ENCODE results near the gene AAK1.

Gene AAK1

GRCh38 chr2:69466728-69467127 is 176.8 kb downstream of the AAK1 start:
- TF ChIP-seq CTCF (IDR thresholded peaks at IDR 0.05) = no peak
- Histone ChIP-seq H3K4me1 (no peaks in the 10 kb centered on the region), H3K4me3 (no peak overlapping the region), H3K27me3 (no peaks in the 10 kb centered on the region), H3K9me3 (no peaks in the 10 kb centered on the region), H3K27ac (no peak overlapping the region), H3K36me3 (peaks cover 11 to 21% (median 19%) of the 10 kb centered on the region in 3 donors)
- intact Hi-C loops (cut with DNase I; ENCODE audit: low total_unique reads) = no loop called here
- no peak for DNase-seq

GRCh38 chr2:69465513-69466456 is 177.8 kb downstream of the AAK1 start:
- intact Hi-C loops (cut with DNase I; ENCODE audit: low total_unique reads) = no loop called here
- H3K9me3 ChIP-seq = no peaks in the 10 kb centered on the region
- no peaks in the 10 kb centered on the region for H3K4me1 ChIP-seq
- no peak overlapping the region for H3K27ac ChIP-seq
- no peak overlapping the region for H3K4me3 ChIP-seq
- DNase-seq = peak; percentile 33 to 65
- no peaks in the 10 kb centered on the region for H3K27me3 ChIP-seq
- TF ChIP-seq CTCF (IDR thresholded peaks at IDR 0.05) = no peak
- H3K36me3 ChIP-seq = peaks cover 11 to 21% (median 19%) of the 10 kb centered on the region in 3 donors

GRCh38 chr2:69464575-69464974 is 179.0 kb downstream of the AAK1 start:
- DNase-seq = peak in 1 of 2 donors; percentile 27
- H3K9me3 ChIP-seq = no peaks in the 10 kb centered on the region
- H3K4me1 ChIP-seq = no peaks in the 10 kb centered on the region
- no peaks in the 10 kb centered on the region for H3K27me3 ChIP-seq
- no peak for TF ChIP-seq CTCF (IDR thresholded peaks at IDR 0.05)
- intact Hi-C loops (cut with DNase I; ENCODE audit: low total_unique reads) = no loop called here
- no peak overlapping the region for H3K4me3 ChIP-seq
- no peak overlapping the region for H3K27ac ChIP-seq
- peaks cover 11 to 21% (median 19%) of the 10 kb centered on the region in 3 donors for H3K36me3 ChIP-seq

GRCh38 chr2:69462780-69463179 is 180.8 kb downstream of the AAK1 start:
- Histone ChIP-seq H3K4me1 (no peaks in the 10 kb centered on the region), H3K36me3 (peaks cover 11 to 21% (median 19%) of the 10 kb centered on the region in 3 donors), H3K27ac (no peak overlapping the region), H3K9me3 (no peaks in the 10 kb centered on the region), H3K27me3 (no peaks in the 10 kb centered on the region), H3K4me3 (no peak overlapping the region)
- no peak for TF ChIP-seq CTCF (IDR thresholded peaks at IDR 0.05)
- DNase-seq = no peak
- intact Hi-C loops (cut with DNase I; ENCODE audit: low total_unique reads) = loop anchor here (1.0 kb wide), 1 partner anchor 8 kb away; no protein-coding TSS in a partner anchor

GRCh38 chr2:69461404-69461803 is 182.1 kb downstream of the AAK1 start:
- Histone ChIP-seq H3K27me3 (no peaks in the 10 kb centered on the region), H3K36me3 (peaks cover 11 to 19% (median 19%) of the 10 kb centered on the region in 3 donors), H3K9me3 (no peaks in the 10 kb centered on the region), H3K4me3 (no peak overlapping the region), H3K27ac (no peak overlapping the region), H3K4me1 (no peaks in the 10 kb centered on the region)
- TF ChIP-seq CTCF (IDR thresholded peaks at IDR 0.05) = no peak
- intact Hi-C loops (cut with DNase I; ENCODE audit: low total_unique reads) = no loop called here
- no peak for DNase-seq

All from tibial artery (tissue), 4 donors.